HG03025 (cell line): ENCODE measurements around the gene ACY1.

Source experiments
- ATAC-seq: cut with Tn5 transposase; IDR thresholded peaks from one replicate; pipeline ENCODE4 v1.9.1; 2021; ENCODE audit warnings: mild to moderate bottlenecking, moderate library complexity; ENCODE audit not compliant: unreplicated experiment, low FRiP score

The ACY1 gene

DNA sequence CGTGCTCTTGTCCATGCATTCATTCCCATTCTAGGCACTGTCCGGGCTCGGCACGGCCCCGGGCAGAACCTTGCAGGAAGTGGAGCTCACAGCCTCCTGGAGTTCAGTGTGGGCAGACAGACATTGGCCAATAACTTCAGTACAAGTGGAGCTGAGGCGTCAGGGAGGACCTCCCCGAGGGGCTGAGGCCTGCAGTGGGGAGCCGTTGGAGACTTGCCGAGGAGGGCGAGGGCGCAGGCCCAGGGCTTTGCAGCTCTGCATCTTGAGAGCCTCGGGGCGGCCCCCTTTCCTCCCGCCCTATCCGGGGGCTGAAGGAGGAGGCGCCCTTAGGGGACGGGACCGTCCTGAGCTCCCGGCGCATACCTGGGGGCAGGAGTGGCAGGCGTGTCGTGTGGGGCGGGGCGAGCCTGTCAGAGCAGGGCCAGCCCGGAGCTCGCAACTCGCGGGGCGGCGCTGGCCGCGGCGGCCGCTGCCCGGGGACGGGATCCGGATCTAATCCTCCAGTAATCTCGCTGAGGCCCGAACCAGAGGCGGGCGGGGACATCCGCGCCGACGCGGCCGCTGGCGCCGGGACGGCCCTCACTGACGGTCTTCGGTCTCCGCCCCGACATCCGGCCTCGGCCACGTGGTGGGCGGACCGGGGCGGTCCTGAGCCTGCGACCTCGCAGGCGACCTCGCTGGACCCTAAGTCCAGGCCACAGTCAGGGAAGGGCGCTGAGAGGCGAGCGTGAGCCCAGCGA, at the start of gene ACY1:
TSS of gene ACY1 (plus strand) at position 698 of the 740 bp plus-strand sequence. CDS start 530 bp downstream, outside the sequence.
- ATAC-seq: peak; percentile 73

DNA sequence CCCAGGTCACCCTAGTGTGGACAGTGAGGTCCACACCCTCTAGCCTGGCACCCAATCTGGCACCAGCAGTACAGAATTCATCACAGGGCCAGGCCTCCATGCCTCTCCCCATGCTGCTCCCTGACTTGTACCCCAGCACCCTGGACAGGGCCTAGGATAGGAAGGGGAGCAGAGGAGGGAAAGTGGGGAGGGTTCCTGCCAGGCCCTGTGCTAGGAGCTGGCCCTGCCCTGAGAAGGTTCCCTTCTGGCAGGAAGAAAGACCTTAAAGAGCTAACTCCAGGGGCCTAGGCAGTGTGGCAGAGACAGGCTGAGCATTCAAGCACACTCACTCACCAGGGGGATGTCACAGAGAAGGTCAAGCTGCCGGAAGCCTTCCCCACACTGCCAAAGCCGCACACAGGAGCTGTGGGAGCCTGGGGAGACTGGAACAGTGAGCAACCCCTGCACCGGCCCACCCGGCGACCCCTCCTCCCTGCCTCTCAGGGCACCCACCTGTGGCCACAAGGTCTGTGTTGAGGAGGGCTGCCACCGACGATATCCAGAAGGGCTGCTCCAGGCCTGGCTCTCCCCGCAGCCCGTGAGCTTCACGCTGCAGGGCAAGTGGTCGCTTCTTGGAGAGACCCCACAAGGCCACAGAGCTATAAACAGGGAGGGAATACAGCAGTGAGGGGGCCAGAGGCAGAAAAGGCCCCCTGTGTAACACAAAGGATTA, 49.0 kb upstream of the ACY1 start:
- ATAC-seq: no peak

DNA sequence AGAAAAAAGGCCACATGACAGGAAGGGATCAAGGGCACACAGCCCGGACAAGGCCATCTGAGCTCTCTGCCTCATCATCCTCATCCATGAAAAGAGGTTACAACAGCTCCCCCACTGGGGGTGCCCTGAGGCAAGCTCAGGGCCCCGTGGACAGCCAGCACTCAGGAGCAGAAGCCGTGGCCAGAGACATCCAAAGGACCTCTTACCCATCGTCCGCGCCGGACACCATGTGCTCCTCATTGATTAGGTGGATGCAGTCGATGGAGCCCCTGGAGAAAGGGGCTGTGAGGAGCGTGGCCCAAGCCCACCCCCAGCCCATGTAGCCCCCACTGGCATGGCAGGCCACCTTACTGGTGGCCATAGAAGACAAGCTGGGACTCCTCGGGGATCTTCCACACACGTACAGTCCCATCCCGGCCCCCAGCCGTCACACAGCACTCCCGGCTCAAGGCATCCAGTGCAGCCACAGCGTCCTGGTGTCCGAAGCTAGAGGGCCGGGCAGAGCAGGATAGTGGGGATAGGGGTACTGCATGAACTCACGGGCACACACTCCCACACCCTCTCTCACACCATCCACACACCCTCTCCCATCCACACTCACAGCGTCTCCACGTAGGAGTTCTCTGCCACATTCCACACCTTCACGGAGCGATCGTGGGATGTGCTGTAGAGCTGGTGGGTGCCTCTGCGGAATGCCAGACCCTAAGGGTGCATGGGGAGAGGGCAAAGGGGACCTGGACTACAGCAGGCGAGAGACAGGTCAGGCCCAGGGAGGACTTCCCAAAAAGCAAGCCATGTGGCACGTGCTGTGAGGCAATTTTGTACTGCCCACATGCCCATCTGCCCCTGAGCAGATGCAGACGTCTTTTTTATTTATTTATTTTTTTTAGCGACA, 48.1 kb upstream of the ACY1 start:
- ATAC-seq: no peak

DNA sequence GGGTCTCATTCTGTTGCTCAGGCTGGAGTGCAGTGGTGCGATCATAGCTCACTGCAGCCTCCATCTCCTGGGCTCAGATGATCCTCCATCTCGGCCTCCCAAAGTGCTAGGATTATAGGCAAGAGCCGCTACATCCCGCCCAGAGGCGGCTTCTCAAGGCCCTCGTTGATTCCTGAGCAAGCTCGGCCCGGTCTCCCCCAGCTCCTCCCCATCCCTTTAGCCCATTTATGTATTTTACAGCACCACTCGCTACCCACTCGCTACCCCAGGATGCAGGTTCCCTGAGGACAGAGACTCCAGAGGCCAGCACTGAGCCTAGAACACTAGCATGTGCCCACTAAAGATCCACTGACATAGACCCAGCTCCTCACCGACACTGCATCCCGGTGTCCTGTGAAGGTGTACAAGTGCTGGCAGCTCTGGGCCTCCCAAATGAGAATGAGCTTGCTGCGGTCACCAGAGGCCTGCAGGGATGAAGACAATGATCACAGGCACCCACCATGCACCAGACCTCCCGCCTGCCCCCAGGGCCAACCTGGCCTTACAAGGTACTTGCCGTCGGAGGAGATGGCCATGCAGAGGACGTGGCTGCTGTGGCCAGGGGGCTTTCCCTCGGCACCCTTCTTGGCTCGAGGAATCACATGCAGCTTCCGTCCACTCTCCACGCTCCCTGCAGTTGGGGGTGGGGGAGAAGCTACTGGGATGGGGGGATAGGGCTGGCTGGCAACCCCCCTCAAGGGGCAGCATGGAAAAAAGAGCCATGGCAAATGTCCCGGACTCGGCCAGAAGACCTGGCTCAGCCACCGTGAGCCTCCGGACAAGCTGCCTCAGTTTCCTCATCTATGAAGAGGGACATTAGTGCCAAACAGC, 47.2 kb upstream of the ACY1 start:
- ATAC-seq: no peak

DNA sequence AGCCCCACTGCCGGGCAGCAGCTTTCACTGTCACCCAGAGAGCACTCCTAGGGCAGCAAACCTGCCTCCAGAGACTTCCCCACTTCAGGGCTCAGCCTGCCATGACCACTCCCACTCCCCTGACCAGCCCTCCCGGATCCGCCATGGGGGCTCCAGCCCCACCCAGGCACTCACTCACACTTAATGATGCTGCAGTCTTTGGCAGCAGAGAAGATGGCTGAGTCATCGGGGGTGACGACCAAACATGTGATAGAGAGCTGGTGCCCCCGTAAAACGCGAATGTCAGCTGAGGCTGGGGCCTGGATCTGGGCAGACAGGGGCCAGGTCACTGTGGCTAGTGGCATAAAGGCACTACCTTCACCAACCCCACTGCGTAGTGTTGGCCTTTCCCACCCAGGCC, 46.3 kb upstream of the ACY1 start:
- no peak for ATAC-seq

DNA sequence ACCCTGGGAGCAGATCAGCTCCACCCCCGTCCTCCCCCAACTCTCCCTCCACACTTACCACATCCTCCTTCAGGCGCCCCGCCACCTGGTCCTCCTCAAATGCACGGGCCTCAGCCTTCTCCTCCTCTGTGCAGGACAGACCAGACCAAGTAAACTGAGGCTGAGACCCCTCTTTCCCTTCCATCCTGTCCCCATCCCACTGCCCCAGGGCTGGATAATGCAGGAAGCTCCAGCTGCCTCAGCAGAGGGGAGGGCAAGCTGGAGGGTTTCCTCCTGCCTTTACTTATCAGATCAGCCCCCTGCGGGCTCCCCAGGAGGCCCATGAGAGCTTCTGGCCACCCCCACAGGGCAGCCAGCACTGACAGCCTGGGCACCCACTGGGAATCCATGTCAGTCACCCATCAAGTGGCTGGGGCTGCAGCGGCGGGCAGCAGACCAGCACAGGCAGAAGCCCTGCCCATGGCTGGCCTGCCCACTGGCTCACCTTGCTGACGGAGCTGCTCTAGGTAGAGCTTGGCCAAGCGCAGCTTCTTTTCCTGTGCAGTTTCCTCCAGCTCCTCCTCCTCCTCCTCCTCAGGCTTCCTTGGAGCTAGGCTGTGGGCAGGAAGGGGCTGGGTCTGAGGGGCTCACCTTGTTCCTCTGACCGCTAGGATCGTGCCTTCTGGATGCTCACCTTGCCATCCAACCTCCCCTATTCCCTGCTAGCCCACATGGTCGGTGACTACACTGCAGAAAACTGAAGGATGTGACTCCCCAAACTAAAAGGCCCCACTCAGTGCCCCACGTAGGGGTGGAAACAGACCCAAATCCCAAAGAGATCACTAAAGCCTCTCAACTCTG, 45.5 kb upstream of the ACY1 start:
- ATAC-seq: no peak

DNA sequence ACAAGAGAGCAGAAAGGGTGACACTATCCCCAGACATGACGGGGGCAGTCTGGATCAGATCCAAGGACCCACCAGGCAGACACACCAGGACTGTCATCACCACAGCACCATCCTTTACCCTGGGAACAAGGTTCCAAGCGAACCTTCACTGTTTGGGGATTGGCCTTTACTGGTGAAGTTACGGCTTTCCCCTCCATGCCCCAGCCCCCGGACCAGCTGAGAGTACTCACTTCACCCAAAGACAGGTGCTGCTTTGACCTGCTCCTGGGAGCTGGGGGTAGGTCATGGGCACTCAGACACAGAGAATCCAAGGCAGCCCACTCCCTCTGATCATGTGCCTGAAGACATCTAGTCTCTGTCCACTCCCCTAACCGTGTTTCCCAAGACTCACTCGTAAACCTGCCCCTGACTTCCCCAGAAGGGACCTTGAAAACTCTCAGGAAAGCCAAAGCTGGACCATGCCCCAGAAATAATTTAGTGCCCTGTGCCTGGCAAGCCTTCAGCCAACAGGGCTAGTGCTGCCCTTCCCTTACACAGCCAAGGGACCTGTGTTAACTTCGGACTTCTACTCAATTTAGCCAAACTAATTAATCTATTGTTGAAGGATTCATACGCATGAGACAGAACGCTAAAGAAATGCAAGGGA, 44.4 kb upstream of the ACY1 start:
- ATAC-seq: no peak

DNA sequence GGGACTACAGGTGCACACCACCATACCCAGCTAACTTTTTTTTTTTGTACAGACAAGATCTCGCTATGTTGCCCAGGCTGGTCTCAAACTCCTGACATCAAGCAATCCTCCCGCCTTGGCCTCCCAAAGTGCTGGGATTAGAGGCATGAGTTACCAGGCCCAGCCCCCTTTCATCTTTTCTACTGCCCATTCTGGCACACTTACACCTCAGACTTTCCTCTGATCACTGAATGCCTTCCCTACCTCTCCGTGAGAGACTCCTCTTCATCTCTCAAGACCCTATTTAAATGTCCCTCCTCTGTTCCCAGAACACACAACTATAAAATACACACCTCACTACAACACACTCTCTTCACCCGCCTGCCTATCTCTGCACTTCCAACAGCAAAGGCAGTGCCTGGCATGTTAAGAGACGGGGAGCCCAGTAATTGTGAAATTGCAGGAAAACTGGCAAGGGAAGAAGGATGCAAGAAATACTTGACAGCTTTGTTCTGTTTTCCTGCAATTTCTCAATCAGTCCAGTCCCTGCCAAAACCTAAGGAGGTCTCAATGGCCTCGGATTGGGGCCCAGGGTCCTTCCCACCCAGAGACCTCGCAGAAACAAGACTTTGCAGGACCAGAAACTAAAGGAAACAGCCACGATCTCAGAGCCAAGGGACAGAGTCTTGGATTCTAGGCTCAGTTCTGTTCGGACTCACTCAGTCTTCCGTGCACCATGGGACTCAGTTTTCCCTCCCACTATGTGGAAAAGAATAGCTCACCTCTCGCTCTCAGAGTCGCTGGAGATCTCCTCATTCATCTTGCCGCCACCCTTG, 42.5 kb upstream of the ACY1 start:
- ATAC-seq: no peak

DNA sequence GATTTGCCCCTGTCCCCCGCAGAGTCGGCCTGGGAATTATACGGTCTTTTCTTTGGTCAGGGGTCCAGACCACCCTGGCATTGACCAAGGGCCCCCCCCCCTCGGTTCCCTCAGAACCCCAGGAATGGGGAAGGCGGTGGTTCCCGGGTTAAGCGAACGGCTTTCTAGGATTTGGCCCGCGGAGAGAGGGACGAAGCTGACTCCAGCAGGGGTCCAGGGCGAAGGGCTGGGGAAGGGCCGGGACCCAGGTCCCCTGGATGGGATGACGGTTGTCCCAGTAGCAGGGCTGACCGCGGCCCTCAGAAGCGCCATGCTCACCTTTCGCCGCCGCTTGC, 41.9 kb upstream of the ACY1 start:
- ATAC-seq: no peak

DNA sequence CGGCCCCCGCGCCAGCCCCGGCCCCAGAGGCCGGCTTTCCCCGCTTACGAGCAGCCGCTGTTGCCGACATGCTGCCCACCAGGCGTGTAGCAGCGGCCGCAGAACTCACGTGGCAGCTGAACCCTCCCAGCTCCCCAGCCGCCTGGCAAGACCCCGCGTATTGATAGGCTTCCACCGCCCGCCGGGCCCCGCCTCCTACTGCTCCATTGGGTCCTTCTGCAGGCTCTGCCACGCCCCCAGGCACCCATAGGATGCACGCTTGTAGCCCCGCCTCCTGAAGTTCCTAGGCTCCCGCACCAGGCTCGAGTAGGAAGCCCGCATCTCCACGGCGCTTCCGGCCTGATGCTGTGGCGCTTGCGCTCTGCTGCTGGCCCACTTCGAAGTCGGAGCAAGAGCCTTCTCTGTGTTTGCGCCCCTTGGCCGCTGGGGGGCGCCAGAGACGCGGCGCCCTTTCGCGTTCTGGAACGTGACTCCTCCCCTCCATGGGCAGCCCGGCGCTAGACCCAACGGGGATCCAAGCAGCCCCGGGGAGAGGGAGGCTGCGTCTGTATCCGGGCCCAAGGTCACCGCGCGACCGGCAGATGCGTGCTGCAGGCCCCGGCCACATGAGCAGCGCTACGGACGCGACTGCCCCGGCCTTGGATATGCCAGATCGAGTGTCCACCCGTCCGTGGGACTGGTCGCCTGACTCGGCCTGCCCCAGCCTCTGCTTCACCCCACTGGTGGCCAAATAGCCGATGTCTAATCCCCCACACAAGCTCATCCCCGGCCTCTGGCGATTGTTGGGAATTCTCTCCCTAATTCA, 41.3 kb upstream of the ACY1 start, which contains the start of the genes PARP3 and RRP9:
TSS of gene PARP3 (plus strand) at position 566 of the 805 bp plus-strand sequence. CDS start 993 bp downstream, outside the sequence.
TSS of gene RRP9 (minus strand) at position 107 of the 805 bp plus-strand sequence. CDS start at position 70, 37 bp downstream.
- peak; percentile 84 for ATAC-seq

DNA sequence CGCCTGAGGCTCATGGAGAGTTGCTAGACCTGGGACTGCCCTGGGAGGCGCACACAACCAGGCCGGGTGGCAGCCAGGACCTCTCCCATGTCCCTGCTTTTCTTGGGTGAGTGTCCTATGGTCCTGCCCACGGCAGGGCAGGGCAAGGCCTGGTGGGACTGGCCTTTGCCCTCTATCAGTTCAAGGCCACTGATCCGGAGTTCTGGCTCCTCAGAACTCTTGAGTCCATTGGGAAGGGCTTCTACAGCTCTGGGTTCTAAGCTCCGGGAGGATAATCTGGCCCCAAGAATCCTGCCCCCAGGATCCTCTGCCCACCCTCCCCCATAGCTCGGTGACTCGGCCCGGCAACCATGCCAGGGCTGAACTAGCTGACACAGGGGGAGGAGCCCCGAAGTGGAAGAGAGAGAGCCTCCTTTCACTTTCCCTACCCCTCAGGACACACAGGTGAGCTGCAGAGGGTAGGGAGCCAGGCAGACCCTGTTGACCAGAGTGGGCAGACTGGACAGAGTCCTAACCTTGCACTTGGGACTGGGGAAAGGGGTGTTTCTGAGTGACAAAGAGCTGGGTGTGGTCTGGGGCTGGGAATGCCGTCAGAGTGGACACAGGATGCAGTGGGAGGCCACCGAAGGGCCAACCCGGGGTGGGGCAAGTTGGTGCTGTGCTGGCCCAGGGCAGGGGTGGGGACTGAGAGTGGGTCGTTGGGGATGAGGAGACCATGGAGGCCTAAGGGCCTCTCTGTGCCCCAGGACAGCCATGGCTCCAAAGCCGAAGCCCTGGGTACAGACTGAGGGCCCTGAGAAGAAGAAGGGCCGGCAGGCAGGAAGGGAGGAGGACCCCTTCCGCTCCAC, 40.5 kb upstream of the ACY1 start:
- no peak for ATAC-seq

DNA sequence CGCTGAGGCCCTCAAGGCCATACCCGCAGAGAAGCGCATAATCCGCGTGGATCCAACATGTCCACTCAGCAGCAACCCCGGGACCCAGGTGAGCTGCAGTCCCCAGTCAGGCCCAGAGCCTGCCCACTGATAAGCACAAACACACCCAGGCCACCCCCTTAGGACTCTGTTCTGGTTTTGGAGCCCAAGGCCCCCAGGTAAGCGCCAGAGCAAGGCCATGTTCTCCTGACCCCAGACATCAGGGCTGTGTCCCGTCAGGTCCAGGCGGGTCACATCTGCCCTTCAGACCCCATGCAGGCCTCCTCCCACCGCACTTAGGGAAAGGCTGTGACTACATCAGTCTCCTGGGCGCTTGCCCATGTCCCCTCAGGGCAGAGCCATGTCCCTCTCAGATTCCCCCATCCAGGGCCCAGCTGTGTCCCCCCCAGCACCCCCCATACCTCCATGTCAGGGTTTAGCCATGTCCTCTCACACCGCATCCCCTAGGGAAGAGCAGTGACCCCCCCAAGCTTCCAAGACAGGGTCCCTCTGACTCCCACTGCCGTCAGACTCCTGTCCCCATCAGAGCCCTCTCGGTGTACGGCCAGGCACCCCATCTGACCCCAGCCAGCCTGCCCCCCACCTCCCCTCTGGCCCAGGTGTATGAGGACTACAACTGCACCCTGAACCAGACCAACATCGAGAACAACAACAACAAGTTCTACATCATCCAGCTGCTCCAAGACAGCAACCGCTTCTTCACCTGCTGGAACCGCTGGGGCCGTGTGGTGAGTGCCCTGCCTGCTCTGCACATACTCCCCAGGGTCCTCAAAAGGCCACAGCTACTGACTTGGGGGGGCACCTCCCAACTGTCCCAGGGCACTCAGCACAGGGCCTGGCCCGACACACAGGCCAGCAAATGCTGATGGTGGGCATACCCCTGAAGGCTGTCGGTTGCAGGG, 39.6 kb upstream of the ACY1 start:
- ATAC-seq: no peak

DNA sequence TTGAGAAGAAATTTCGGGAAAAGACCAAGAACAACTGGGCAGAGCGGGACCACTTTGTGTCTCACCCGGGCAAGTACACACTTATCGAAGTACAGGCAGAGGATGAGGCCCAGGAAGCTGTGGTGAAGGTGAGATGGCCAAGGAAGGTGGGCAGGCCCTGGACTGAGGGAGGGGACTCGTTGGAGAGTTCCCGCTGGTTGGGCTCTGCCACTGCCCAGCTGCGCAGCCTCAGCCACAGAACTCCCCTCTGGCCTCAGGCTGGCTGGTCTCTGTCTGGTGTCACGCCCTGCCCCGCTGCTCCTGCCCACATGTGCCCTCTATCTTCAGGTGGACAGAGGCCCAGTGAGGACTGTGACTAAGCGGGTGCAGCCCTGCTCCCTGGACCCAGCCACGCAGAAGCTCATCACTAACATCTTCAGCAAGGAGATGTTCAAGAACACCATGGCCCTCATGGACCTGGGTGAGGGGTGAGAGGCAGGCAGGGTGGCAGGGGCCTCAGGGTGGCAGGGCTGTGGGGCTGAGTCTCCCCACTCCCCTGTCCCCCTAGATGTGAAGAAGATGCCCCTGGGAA, 38.8 kb upstream of the ACY1 start:
- no peak for ATAC-seq

DNA sequence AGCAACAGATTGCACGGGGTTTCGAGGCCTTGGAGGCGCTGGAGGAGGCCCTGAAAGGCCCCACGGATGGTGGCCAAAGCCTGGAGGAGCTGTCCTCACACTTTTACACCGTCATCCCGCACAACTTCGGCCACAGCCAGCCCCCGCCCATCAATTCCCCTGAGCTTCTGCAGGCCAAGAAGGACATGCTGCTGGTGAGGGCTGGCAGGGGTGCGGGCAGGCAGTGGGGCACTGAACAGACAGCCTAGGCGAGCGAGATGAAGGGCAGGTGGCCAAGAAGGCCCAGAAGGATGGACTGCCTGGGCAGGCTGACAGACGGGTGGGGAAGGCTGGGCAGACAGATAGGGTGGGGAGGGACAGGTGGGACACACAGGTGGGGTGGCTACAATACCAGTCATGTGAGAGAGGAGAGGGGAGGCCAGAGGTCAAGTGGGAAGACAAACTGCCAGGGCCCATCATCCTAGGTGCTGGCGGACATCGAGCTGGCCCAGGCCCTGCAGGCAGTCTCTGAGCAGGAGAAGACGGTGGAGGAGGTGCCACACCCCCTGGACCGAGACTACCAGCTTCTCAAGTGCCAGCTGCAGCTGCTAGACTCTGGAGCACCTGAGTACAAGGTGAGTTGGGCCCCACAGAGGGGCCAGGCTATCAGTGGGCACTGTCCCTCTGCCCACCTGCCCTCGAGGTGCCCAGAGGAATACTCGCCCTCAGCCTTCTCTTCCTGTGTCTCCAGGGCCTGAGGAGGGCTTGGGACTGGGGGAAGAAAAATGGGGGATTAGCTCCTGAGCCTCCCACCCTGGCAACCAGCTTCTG, 38.1 kb upstream of the ACY1 start:
- no peak for ATAC-seq
